B cell (primary cell): Measurements from ENCODE around the gene ZNF524.

Experiments used
- CTCF ChIP-seq: fragments of 200-600 bp; IDR thresholded peaks from one replicate; pipeline ENCODE4 v1.8.0; 2022; ENCODE audit warnings: antibody characterized with exemption, mild to moderate bottlenecking
- EZH2 ChIP-seq: IDR thresholded peaks from 2 replicates; pipeline ENCODE4 v1.6.1; 2012; ENCODE audit warnings: borderline replicate concordance, low read depth, mild to moderate bottlenecking, moderate library complexity, low read length; ENCODE audit not compliant: insufficient read depth, poor library complexity, severe bottlenecking

DNA sequence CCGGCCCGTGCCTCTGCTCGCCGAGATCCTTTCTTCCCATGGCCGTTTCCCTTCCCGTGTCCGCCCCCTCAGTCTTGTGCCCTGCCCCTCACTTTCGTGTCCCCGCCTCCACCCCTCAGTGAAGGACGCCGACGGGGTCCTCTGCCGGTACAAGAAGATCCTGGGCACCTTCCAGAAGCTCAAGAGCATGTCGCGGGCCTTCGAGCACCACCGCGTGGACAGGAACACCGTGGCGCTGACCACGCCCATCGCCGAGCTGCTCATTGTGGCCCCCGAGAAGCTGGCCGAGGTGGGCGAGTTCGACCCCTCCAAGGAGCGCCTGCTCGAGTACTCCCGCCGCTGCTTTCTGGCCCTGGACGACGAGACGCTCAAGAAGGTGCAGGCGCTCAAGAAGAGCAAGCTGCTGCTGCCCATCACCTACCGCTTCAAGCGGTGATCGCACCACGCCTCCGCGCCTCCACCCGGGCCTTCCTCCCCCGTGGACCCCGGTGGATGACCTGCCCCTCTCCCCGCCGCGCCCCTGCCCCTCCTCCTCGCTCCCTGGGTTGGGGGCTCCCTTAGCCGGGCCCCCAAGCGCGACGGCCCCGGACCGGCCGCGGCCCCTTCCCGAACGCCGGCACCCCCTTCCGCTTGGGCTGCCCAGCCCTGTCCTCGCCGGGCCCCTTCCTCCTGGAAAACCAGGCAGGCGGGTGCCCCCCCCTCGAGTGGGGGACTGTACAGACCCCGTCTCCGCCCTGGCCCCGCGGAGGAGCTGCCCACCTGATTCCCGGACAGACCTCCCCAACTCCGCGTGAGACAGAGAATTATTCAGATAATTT is 52.4 kb downstream of the ZNF524 start:
- no peak for TF ChIP-seq CTCF
- no peak for TF ChIP-seq EZH2
